K562 (cell line): ENCODE data around the gene CREM. TPM values are rescaled to one million over a fixed set of nuclear protein-coding genes. Genes with fewer than 3 reads are reported as not detected.

Experiments used
- ATAC-seq: fragments of 200-7000 bp; cut with Tn5 transposase; 3 replicates; pipeline ENCODE4 v1.9.1; 2020; ENCODE audit warnings: moderate library complexity
- BruUV-seq: library from RNA; stranded (reverse); fragments of 400-500 nt; replicated peaks from 2 replicates; lab custom pipeline; 2021; lab: Mats Ljungman, UMichigan
- CTCF ChIA-PET: fragments of 300-600 bp; formaldehyde crosslinking; extraction: SDS; loops from one replicate; lab custom pipeline; 2021; ENCODE audit warnings: low intra/inter-chr PET ratio; lab: Yijun Ruan, JAX
- POLR2A ChIA-PET: fragments of 300-600, 350-650 bp; sonication (Branson Sonifier 250); formaldehyde crosslinking; extraction: SDS; loops from one replicate; lab custom pipeline; 2021; ENCODE audit warnings: antibody characterized with exemption, inconsistent platforms; lab: Yijun Ruan, JAX
- DNase-seq, 4 experiments: peaks; one replicate each; pipeline versions ENCODE4 v3.0.0 to v3.0.0-alpha.2; 2011 to 2018; ENCODE audit warnings: low spot score in 3 of 4, mixed read lengths in 3 of 4; ENCODE audit errors: extremely low read depth in 1 of 4
- FAIRE-seq: peaks from 2 replicates; lab custom pipeline; 2011; peaks lifted over from hg19 to GRCh38; lab: Jason Lieb, UNC
- H2AFZ ChIP-seq: 2 replicates; pipeline ENCODE4 v1.6.0; 2011; ENCODE audit warnings: low read depth, low read length, control low read depth, inconsistent platforms
- H3K27ac ChIP-seq: fragments of 200-600 bp; 3 replicates; pipeline ENCODE4 v1.8.0; 2011; ENCODE audit warnings: low read depth, mild to moderate bottlenecking, control low read depth, inconsistent platforms, low read length, moderate library complexity, mixed read lengths; ENCODE audit errors: extremely low read depth
- H3K27me3 ChIP-seq, 2 experiments: fragments of 300-600 bp in 1 of 2; 2 replicates in 1 of 2; 3 replicates in 1 of 2; pipeline versions ENCODE4 v1.6.0 to v1.8.0; 2011; ENCODE audit warnings: inconsistent platforms in 2 of 2, low read length in 2 of 2, mild to moderate bottlenecking in 1 of 2, mixed read lengths in 1 of 2, moderate library complexity in 1 of 2; ENCODE audit not compliant: control insufficient read depth in 2 of 2, insufficient read depth in 2 of 2
- H3K36me3 ChIP-seq: fragments of 300-600 bp; 3 replicates; pipeline ENCODE4 v1.8.0; 2011; ENCODE audit warnings: mild to moderate bottlenecking, low read length, inconsistent platforms; ENCODE audit not compliant: control insufficient read depth, insufficient read depth
- H3K4me1 ChIP-seq, 2 experiments: fragments of 200-600 bp in 1 of 2; replicated peaks in 1 of 2; 2 replicates in 1 of 2; 3 replicates in 1 of 2; pipeline versions ENCODE4 v1.5.1 to v1.8.0; 2011; ENCODE audit warnings: inconsistent platforms in 2 of 2, low read length in 2 of 2, mild to moderate bottlenecking in 1 of 2, mixed read lengths in 1 of 2, moderate library complexity in 1 of 2; ENCODE audit not compliant: control insufficient read depth in 2 of 2, insufficient read depth in 2 of 2
- H3K4me2 ChIP-seq: 2 replicates; pipeline ENCODE4 v1.6.1; 2011; ENCODE audit warnings: low read length, control low read depth, inconsistent platforms, mixed read lengths; ENCODE audit not compliant: insufficient read depth
- H3K4me3 ChIP-seq: fragments of 200-600 bp; sonication (generic), shearing (Covaris generic); 2 replicates; pipeline ENCODE4 v1.5.1; 2016; ENCODE audit warnings: control low read depth, inconsistent platforms
- H3K79me2 ChIP-seq: fragments of 200-600 bp; 3 replicates; pipeline ENCODE4 v1.8.0; 2011; ENCODE audit warnings: low read length, inconsistent platforms; ENCODE audit not compliant: control insufficient read depth, insufficient read depth
- H3K9ac ChIP-seq, 2 experiments: 2 replicates each; pipeline versions ENCODE4 v1.6.0 to v1.6.1; 2011; ENCODE audit warnings: low read depth in 2 of 2, low read length in 2 of 2, control low read depth in 1 of 2, inconsistent platforms in 1 of 2, mild to moderate bottlenecking in 1 of 2, mixed read lengths in 1 of 2; ENCODE audit not compliant: insufficient read depth in 1 of 2
- H3K9me1 ChIP-seq: one replicate; pipeline ENCODE4 v1.6.0; 2011; ENCODE audit warnings: inconsistent platforms, mild to moderate bottlenecking, low read length, moderate library complexity; ENCODE audit not compliant: control insufficient read depth, insufficient read depth
- H3K9me3 ChIP-seq: replicated peaks from 2 replicates; pipeline ENCODE4 v1.5.1; 2011; ENCODE audit warnings: low read depth, low read length, inconsistent platforms; ENCODE audit not compliant: control insufficient read depth, insufficient read depth
- H4K20me1 ChIP-seq: replicated peaks from 2 replicates; pipeline ENCODE4 v1.6.1; 2011; ENCODE audit warnings: low read length, inconsistent platforms, mixed read lengths; ENCODE audit not compliant: control insufficient read depth, insufficient read depth
- ARID1B ChIP-seq: fragments of 450-650 bp; IDR thresholded peaks from 2 replicates; pipeline ENCODE4 v1.6.1; 2016; ENCODE audit warnings: antibody characterized with exemption, mild to moderate bottlenecking, inconsistent platforms
- CBX5 ChIP-seq: IDR thresholded peaks from 2 replicates; pipeline ENCODE4 v1.6.1; 2014; ENCODE audit warnings: low read depth, borderline replicate concordance
- ERF ChIP-seq: fragments of 450-650 bp; formaldehyde crosslinking; IDR thresholded peaks from 2 replicates; pipeline ENCODE4 v1.4.0; 2020; ENCODE audit warnings: mild to moderate bottlenecking, mixed read lengths
- FOXA1 ChIP-seq: fragments of 450-650 bp; IDR thresholded peaks from 2 replicates; pipeline ENCODE4 v1.6.1; 2016; ENCODE audit warnings: mild to moderate bottlenecking, borderline replicate concordance
- HIVEP1 ChIP-seq: fragments of 250-450 bp; sonication (Bioruptor Pico); IDR thresholded peaks from 2 replicates; pipeline ENCODE4 v1.4.0; 2020; ENCODE audit warnings: mild to moderate bottlenecking
- PRPF4 ChIP-seq: fragments of 200-400 bp; formaldehyde crosslinking; IDR thresholded peaks from one replicate; pipeline ENCODE4 v1.6.1; 2017; ENCODE audit warnings: low read length, low read depth, mild to moderate bottlenecking; ENCODE audit not compliant: insufficient read depth, poor library complexity, severe bottlenecking
- PTBP1 ChIP-seq: fragments of 200-400 bp; formaldehyde crosslinking; IDR thresholded peaks from 2 replicates; pipeline ENCODE4 v1.6.1; 2017; ENCODE audit warnings: low read depth, low read length
- RB1 ChIP-seq: fragments of 450-650 bp; IDR thresholded peaks from 2 replicates; pipeline ENCODE4 v1.6.1; 2017; ENCODE audit warnings: low read depth, mild to moderate bottlenecking
- RBM17 ChIP-seq: fragments of 200-400 bp; formaldehyde crosslinking; IDR thresholded peaks from 2 replicates; pipeline ENCODE4 v1.6.1; 2017; ENCODE audit warnings: low read depth, mild to moderate bottlenecking, low read length, borderline replicate concordance
- SLC30A9 ChIP-seq: fragments of 250-450 bp; sonication (Bioruptor Pico); IDR thresholded peaks from 2 replicates; pipeline ENCODE4 v1.8.0; 2022; ENCODE audit warnings: mild to moderate bottlenecking, moderate library complexity
- SMAD3 ChIP-seq: fragments of 450-650 bp; formaldehyde crosslinking; conservative IDR thresholded peaks from 2 replicates; pipeline ENCODE4 v1.4.0; 2020; ENCODE audit warnings: mild to moderate bottlenecking
- SP2 ChIP-seq: IDR thresholded peaks from 2 replicates; pipeline ENCODE4 v1.6.1; 2011; ENCODE audit warnings: mild to moderate bottlenecking, low read depth, low read length, moderate library complexity; ENCODE audit not compliant: poor library complexity, severe bottlenecking; ENCODE audit errors: extremely low read depth
- TEAD4 ChIP-seq, 2 experiments: sonication (generic) in 1 of 2; formaldehyde crosslinking in 1 of 2; IDR thresholded peaks; 2 replicates each; pipeline versions ENCODE4 v1.6.1 to v1.8.0; 2012 to 2022; ENCODE audit warnings: borderline replicate concordance in 1 of 2, inconsistent platforms in 1 of 2, low read length in 1 of 2, mild to moderate bottlenecking in 1 of 2, missing genetic modification reagents in 1 of 2
- ZNF311 ChIP-seq: fragments of 250-450 bp; sonication (Bioruptor Pico); IDR thresholded peaks from 2 replicates; pipeline ENCODE4 v1.4.0; 2020; ENCODE audit warnings: mild to moderate bottlenecking, moderate library complexity
- ZNF384 ChIP-seq: IDR thresholded peaks from 2 replicates; pipeline ENCODE4 v1.6.1; 2012; ENCODE audit warnings: low read depth, low read length, improper control_type of control experiment
- WGBS: fragments of 100-300 bp; shearing (Covaris generic); methylation state at CpG from one replicate; pipeline ENCODE4 v1.1.6; 2016; ENCODE audit warnings: low coverage, mixed read lengths; ENCODE audit not compliant: insufficient coverage; ENCODE audit errors: missing lambda C conversion rate; 5-methylcytosine and 5-hydroxymethylcytosine counted together
- in situ Hi-C: fragments of 300-500 bp; cut with MboI; formaldehyde crosslinking; loops from 4 replicates; pipeline ENCODE4 v1.15.0; 2018; ENCODE audit warnings: inconsistent platforms, mixed read lengths
- intact Hi-C: fragments of 100-400 bp; cut with micrococcal nuclease; formaldehyde crosslinking; loops from 2 replicates; pipeline ENCODE4 v1.14.2; 2022
- polyA plus RNA-seq, 8 experiments: library from polyadenylated mRNA; depleted of rRNA in 4 of 8; stranded (reverse) in 5 of 8; unstranded in 3 of 8; fragments of >200 nt; fragmentation: Nextera tagmentation in 2 of 8; fragmentation: Illumina TruSeq in 1 of 8; extraction: Ambion mirVana in 2 of 8; extraction: Trizol in 1 of 8; gene quantifications; 2 replicates each; pipeline versions ENCODE4 v1.2.1 to v1.2.3, GENCODE V29; 2011 to 2014; ENCODE audit warnings: inconsistent platforms in 1 of 8, missing spikeins in 1 of 8
- total RNA-seq, 7 experiments: library from RNA; depleted of rRNA in 6 of 7; stranded (reverse); fragments of >200 nt in 6 of 7; fragmentation: Illumina TruSeq in 2 of 7; extraction: Trizol in 2 of 7; gene quantifications; 2 replicates each; pipeline versions ENCODE4 v1.2.1 to v1.2.3, GENCODE V29; 2011 to 2021; ENCODE audit warnings: low replicate concordance in 1 of 7
- TF ChIP-seq, protein P1 (sequence below): fragments of 200-400 bp; formaldehyde crosslinking; IDR thresholded peaks from 2 replicates; pipeline ENCODE4 v1.6.1; 2017; ENCODE audit warnings: mild to moderate bottlenecking, low read depth, low read length, moderate library complexity
- TF ChIP-seq, protein P2 (sequence below): fragments of 450-650 bp; IDR thresholded peaks from 2 replicates; pipeline ENCODE4 v1.6.1; 2016; ENCODE audit warnings: borderline replicate concordance

The CREM gene
- total and polyA plus RNA-seq, 9 of the 15 experiments (the other 6 are each of a cell fraction or from before 2014, with no cell fraction given), result 39.1 to 70.2 (median 48.3) TPM

DNA sequence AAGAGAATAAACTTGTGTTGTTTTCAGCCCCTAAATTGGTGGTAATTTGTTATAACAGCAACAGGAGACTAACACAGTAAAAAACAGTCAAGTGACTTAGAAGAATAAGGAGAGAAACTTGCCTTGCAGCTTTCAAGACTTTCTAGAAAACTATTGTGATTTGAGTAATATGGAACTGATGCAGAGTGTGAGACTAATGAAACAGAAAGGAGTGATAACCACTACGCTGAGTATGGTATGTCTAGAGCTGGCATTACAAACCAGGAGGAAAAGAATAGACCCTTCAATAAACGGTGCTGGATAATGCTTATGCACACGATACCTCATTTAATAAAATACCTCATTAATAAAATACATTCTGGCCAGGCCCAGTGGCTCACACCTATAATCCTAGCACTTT lies 99.9 kb downstream of the CREM start:
- no peaks in the 10 kb centered on the region for H3K36me3 ChIP-seq
- intact Hi-C loops (no loop called here), in situ Hi-C loops (loop anchor here (25.0 kb wide), 2 partner anchors 336 to 561 kb away; no protein-coding TSS in a partner anchor)
- H3K9me1 ChIP-seq, result no peaks in the 10 kb centered on the region
- FAIRE-seq, result no peak
- H3K27ac ChIP-seq, result no peak overlapping the region
- H2AFZ ChIP-seq, result peak overlapping the region; percentile 6; the same call in 1 of the 2 replicates
- ATAC-seq, result no peak
- H3K79me2 ChIP-seq, result no peaks in the 10 kb centered on the region
- no peaks in the 10 kb centered on the region; the same call in 1 of the 2 replicates for H3K9me3 ChIP-seq
- H3K4me1 ChIP-seq, result no peaks in the 10 kb centered on the region
- TF ChIP-seq SP2, result no peak
- no peak for TF ChIP-seq ARID1B
- TF ChIP-seq ERF, result no peak
- TF ChIP-seq, protein P1, sequence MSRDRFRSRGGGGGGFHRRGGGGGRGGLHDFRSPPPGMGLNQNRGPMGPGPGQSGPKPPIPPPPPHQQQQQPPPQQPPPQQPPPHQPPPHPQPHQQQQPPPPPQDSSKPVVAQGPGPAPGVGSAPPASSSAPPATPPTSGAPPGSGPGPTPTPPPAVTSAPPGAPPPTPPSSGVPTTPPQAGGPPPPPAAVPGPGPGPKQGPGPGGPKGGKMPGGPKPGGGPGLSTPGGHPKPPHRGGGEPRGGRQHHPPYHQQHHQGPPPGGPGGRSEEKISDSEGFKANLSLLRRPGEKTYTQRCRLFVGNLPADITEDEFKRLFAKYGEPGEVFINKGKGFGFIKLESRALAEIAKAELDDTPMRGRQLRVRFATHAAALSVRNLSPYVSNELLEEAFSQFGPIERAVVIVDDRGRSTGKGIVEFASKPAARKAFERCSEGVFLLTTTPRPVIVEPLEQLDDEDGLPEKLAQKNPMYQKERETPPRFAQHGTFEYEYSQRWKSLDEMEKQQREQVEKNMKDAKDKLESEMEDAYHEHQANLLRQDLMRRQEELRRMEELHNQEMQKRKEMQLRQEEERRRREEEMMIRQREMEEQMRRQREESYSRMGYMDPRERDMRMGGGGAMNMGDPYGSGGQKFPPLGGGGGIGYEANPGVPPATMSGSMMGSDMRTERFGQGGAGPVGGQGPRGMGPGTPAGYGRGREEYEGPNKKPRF, result no peak
- no peak for TF ChIP-seq SLC30A9 (CRISPR knock-in tag)
- TF ChIP-seq ZNF311 (CRISPR knock-in tag), result no peak
- no peak for TF ChIP-seq ZNF384
- no peak for TF ChIP-seq CBX5
- no peak for TF ChIP-seq RBM17
- no peak for TF ChIP-seq FOXA1
- no peak for TF ChIP-seq TEAD4 (IDR thresholded peaks at IDR 0.05; ENCODE audit: low read length)
- no peak for TF ChIP-seq TEAD4 (CRISPR knock-in tag; IDR thresholded peaks at IDR 0.05; ENCODE audit: borderline replicate concordance)
- no peak for TF ChIP-seq HIVEP1 (CRISPR knock-in tag)
- TF ChIP-seq SMAD3 (CRISPR knock-in tag), result no peak
- no peak for TF ChIP-seq PTBP1
- TF ChIP-seq, protein P2, sequence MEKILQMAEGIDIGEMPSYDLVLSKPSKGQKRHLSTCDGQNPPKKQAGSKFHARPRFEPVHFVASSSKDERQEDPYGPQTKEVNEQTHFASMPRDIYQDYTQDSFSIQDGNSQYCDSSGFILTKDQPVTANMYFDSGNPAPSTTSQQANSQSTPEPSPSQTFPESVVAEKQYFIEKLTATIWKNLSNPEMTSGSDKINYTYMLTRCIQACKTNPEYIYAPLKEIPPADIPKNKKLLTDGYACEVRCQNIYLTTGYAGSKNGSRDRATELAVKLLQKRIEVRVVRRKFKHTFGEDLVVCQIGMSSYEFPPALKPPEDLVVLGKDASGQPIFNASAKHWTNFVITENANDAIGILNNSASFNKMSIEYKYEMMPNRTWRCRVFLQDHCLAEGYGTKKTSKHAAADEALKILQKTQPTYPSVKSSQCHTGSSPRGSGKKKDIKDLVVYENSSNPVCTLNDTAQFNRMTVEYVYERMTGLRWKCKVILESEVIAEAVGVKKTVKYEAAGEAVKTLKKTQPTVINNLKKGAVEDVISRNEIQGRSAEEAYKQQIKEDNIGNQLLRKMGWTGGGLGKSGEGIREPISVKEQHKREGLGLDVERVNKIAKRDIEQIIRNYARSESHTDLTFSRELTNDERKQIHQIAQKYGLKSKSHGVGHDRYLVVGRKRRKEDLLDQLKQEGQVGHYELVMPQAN, result no peak
- no peak for TF ChIP-seq PRPF4
- TF ChIP-seq RB1, result no peak
- H4K20me1 ChIP-seq, result no peaks in the 10 kb centered on the region
- DNase-seq, result no peak
- WGBS, result 53% methylated on average over 3 of the region's 3 CpGs
- H3K4me2 ChIP-seq, result no peak overlapping the region
- no peak overlapping the region for H3K4me3 ChIP-seq
- POLR2A ChIA-PET, result no interaction called here
- H3K9ac ChIP-seq, result no peak overlapping the region
- H3K27me3 ChIP-seq, result no peaks in the 10 kb centered on the region
- no TSS peak for BruUV-seq
- CTCF ChIA-PET, result no interaction called here
